Astrocyte of the cerebellum (primary cell): ENCODE data around the gene NDFIP1.

Experiments used
- DNase-seq: peaks from one replicate; pipeline ENCODE4 v3.0.0-alpha.2; 2011; ENCODE audit warnings: low read depth
- H3K4me3 ChIP-seq: 2 replicates; pipeline ENCODE4 v1.5.1; 2011; ENCODE audit warnings: mild to moderate bottlenecking, low read depth, low read length, moderate library complexity
- CTCF ChIP-seq: IDR thresholded peaks from 2 replicates; pipeline ENCODE4 v1.5.1; 2012; ENCODE audit warnings: low read length, low read depth, moderate library complexity, mild to moderate bottlenecking; ENCODE audit errors: missing control alignments
- in situ Hi-C: cut with HindIII; loops from 2 replicates; pipeline ENCODE4 v1.10.0; 2017; ENCODE audit warnings: low sequenced_read_pairs

Gene NDFIP1

GRCh38 chr5:142133330-142134206 is 25.0 kb downstream of the NDFIP1 start:
- in situ Hi-C loops: no loop called here
- H3K4me3 ChIP-seq: no peak overlapping the region
- no peak for TF ChIP-seq CTCF
- DNase-seq: no peak

- in situ Hi-C loops: loop anchor here (5.0 kb wide), 1 partner anchor 738 kb away; no protein-coding TSS in a partner anchor
- no peak for TF ChIP-seq CTCF
- H3K4me3 ChIP-seq: no peak overlapping the region
- DNase-seq: no peak
Measured at GRCh38 chr5:142134331-142135010, 25.9 kb downstream of the NDFIP1 start.

- DNase-seq: no peak
- H3K4me3 ChIP-seq: no peak overlapping the region
- in situ Hi-C loops: no loop called here
- TF ChIP-seq CTCF: no peak
Measured at GRCh38 chr5:142141463-142141862, 32.9 kb downstream of the NDFIP1 start.

- in situ Hi-C loops: no loop called here
- peak; percentile 36 for DNase-seq
- no peak overlapping the region for H3K4me3 ChIP-seq
- TF ChIP-seq CTCF: no peak
Measured at GRCh38 chr5:142143878-142144277, 35.3 kb downstream of the NDFIP1 start.

- in situ Hi-C loops: loop anchor here (5.0 kb wide), 1 partner anchor 148 kb away; no protein-coding TSS in a partner anchor
- H3K4me3 ChIP-seq: no peak overlapping the region
- peak; percentile 88 for TF ChIP-seq CTCF
- peak; percentile 50 for DNase-seq
Measured at GRCh38 chr5:142145106-142145900, 36.7 kb downstream of the NDFIP1 start.

- DNase-seq: no peak
- TF ChIP-seq CTCF: no peak
- in situ Hi-C loops: loop anchor here (5.0 kb wide), 1 partner anchor 152 kb away; no protein-coding TSS in a partner anchor
- H3K4me3 ChIP-seq: no peak overlapping the region
Measured at GRCh38 chr5:142149363-142149762, 40.8 kb downstream of the NDFIP1 start.
